OCI-LY3 (cell line): ENCODE measurements around the gene ZNF562.

Experiments
- H2AFZ ChIP-seq: fragments of 200-600, 300-600 bp; shearing (Covaris generic); 2 replicates; pipeline ENCODE4 v1.6.0; 2014; ENCODE audit warnings: antibody characterized with exemption, low read depth, low read length
- H3K27ac ChIP-seq: fragments of 200-600, 300-600 bp; sonication (generic); 2 replicates; pipeline ENCODE4 v1.5.1; 2014; ENCODE audit warnings: mild to moderate bottlenecking, low read length, moderate library complexity, mixed read lengths
- H3K27me3 ChIP-seq: fragments of 200-600, 300-600 bp; sonication (generic); 2 replicates; pipeline ENCODE4 v1.6.1; 2014; ENCODE audit warnings: low read depth, low read length, mixed read lengths
- H3K36me3 ChIP-seq: fragments of 200-600, 300-600 bp; sonication (generic); replicated peaks from 2 replicates; pipeline ENCODE3; 2014; ENCODE audit warnings: low read depth, low read length, mixed read lengths
- H3K4me1 ChIP-seq: fragments of 300-600, 200-600 bp; sonication (generic); 2 replicates; pipeline ENCODE4 v1.6.1; 2014; ENCODE audit warnings: low read length, mixed read lengths
- H3K4me2 ChIP-seq: fragments of 200-600, 300-600 bp; sonication (generic); 2 replicates; pipeline ENCODE4 v1.6.1; 2014; ENCODE audit warnings: low read length, mixed read lengths
- H3K4me3 ChIP-seq: fragments of 300-600, 200-600 bp; sonication (generic); 2 replicates; pipeline ENCODE4 v1.5.1; 2014; ENCODE audit warnings: antibody characterized with exemption, mild to moderate bottlenecking, low read length, moderate library complexity
- H3K79me2 ChIP-seq: fragments of 300-600, 200-600 bp; shearing (Covaris generic); 2 replicates; pipeline ENCODE4 v1.6.1; 2014; ENCODE audit warnings: mild to moderate bottlenecking, low read length, mixed read lengths
- H3K9ac ChIP-seq: fragments of 300-600, 200-600 bp; shearing (Covaris generic); 2 replicates; pipeline ENCODE4 v1.6.0; 2014; ENCODE audit warnings: mild to moderate bottlenecking, low read length, moderate library complexity
- H3K9me3 ChIP-seq: fragments of 200-600, 300-600 bp; shearing (Covaris generic); 2 replicates; pipeline ENCODE4 v1.6.1; 2014; ENCODE audit warnings: low read length, mixed read lengths; ENCODE audit not compliant: insufficient read depth
- H4K20me1 ChIP-seq: fragments of 200-600, 300-600 bp; sonication (generic); 2 replicates; pipeline ENCODE4 v1.6.1; 2016; ENCODE audit warnings: low read length, mixed read lengths; ENCODE audit not compliant: insufficient read depth
- EZH2phosphoT487 ChIP-seq: fragments of 200-600 bp; shearing (Covaris generic); IDR thresholded peaks from 2 replicates; pipeline ENCODE4 v1.6.1; 2018; ENCODE audit warnings: antibody characterized with exemption, mixed run types, low read depth
- TF ChIP-seq, protein P1 (sequence below): fragments of 200-600, 300-600 bp; sonication (generic); IDR thresholded peaks from 2 replicates; pipeline ENCODE4 v1.5.1; 2014; ENCODE audit warnings: antibody characterized with exemption, low read length, low read depth

Gene ZNF562

DNA sequence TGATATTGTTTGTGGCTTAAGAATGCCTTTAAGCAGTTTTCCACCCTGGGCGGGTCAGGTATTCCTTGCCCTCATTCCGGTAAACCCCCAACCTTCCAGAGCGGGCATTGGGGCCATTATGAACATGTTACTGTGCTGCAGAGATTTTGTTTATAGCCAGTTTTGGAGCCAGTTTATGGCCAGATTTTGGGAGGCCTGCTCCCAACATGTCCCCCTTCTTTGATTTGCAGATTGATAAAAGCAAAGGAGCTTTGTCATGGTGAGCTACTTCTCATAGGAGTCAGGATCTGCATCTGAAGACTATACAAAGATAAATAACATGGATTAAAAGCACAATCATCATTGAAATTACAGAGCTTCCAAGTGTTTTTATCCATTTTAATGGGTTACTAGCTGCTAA is 36.9 kb upstream of the ZNF562 start:
- Histone ChIP-seq H3K27me3 (no peaks in the 10 kb centered on the region), H3K4me3 (no peak overlapping the region), H2AFZ (no peak overlapping the region), H3K9ac (no peak overlapping the region), H3K36me3 (no peaks in the 10 kb centered on the region), H4K20me1 (no peaks in the 10 kb centered on the region), H3K27ac (no peak overlapping the region), H3K79me2 (no peaks in the 10 kb centered on the region), H3K4me2 (no peak overlapping the region), H3K4me1 (peaks cover 5% of the 10 kb centered on the region; the same call in 1 of the 2 replicates), H3K9me3 (peaks cover 17% of the 10 kb centered on the region)
- TF ChIP-seq, protein P1, sequence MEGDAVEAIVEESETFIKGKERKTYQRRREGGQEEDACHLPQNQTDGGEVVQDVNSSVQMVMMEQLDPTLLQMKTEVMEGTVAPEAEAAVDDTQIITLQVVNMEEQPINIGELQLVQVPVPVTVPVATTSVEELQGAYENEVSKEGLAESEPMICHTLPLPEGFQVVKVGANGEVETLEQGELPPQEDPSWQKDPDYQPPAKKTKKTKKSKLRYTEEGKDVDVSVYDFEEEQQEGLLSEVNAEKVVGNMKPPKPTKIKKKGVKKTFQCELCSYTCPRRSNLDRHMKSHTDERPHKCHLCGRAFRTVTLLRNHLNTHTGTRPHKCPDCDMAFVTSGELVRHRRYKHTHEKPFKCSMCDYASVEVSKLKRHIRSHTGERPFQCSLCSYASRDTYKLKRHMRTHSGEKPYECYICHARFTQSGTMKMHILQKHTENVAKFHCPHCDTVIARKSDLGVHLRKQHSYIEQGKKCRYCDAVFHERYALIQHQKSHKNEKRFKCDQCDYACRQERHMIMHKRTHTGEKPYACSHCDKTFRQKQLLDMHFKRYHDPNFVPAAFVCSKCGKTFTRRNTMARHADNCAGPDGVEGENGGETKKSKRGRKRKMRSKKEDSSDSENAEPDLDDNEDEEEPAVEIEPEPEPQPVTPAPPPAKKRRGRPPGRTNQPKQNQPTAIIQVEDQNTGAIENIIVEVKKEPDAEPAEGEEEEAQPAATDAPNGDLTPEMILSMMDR: no peak
- no peak for TF ChIP-seq EZH2phosphoT487

DNA sequence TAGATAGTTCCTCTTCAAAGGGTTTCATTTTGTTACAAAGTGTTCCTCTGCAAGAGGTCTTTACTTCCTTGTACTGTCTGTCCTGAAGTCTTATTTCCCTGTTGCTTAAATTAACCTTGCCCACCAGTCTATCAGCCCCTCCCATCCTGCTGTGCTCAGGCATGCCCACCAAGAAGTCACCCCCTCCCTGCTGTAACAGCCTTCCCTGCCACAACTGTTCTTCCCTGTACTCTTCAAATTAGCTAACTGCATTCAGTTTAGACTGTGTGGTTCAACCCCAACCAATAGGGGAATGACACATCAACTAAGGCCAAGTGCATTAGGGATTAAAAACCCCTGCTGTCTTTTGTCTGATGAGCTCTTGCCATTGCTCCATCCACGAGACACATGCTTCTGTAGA is 34.4 kb upstream of the ZNF562 start:
- Histone ChIP-seq H3K27ac (no peak overlapping the region), H3K9ac (no peak overlapping the region), H2AFZ (no peak overlapping the region; the same call in 1 of the 2 replicates), H3K79me2 (no peaks in the 10 kb centered on the region), H3K4me2 (no peak overlapping the region), H3K36me3 (no peaks in the 10 kb centered on the region), H3K27me3 (no peaks in the 10 kb centered on the region), H3K9me3 (peaks cover 17% of the 10 kb centered on the region), H3K4me3 (no peak overlapping the region), H4K20me1 (no peaks in the 10 kb centered on the region), H3K4me1 (peaks cover 5% of the 10 kb centered on the region; the same call in 1 of the 2 replicates)
- TF ChIP-seq EZH2phosphoT487: no peak
- TF ChIP-seq, protein P1: no peak

DNA sequence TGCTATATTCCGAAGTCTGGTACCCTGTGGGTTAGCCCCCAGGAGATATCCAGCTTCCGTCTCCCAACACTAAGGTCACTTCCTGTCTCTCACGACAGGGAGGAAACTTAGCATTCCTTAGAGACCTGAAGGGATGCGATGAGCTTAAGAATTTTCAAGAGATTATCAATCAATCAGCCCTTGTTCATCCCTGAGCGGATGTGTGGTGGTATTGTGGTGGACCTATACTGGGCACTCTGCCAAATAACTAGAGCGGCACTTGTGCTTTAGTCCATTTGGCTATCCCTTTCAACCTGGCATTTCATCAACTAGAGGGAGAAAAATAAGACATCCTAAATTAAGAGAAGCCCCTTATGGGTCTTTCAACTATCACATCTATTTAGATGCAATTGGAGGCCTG is 30.9 kb upstream of the ZNF562 start:
- Histone ChIP-seq H3K27me3 (no peaks in the 10 kb centered on the region), H3K9me3 (peaks cover 12% of the 10 kb centered on the region; the same call in 1 of the 2 replicates), H3K4me2 (no peak overlapping the region), H2AFZ (no peak overlapping the region), H3K27ac (no peak overlapping the region), H3K79me2 (no peaks in the 10 kb centered on the region), H3K4me1 (peaks cover 5% of the 10 kb centered on the region; the same call in 1 of the 2 replicates), H3K36me3 (no peaks in the 10 kb centered on the region), H4K20me1 (no peaks in the 10 kb centered on the region), H3K4me3 (no peak overlapping the region), H3K9ac (no peak overlapping the region)
- TF ChIP-seq EZH2phosphoT487: no peak
- TF ChIP-seq, protein P1: no peak

DNA sequence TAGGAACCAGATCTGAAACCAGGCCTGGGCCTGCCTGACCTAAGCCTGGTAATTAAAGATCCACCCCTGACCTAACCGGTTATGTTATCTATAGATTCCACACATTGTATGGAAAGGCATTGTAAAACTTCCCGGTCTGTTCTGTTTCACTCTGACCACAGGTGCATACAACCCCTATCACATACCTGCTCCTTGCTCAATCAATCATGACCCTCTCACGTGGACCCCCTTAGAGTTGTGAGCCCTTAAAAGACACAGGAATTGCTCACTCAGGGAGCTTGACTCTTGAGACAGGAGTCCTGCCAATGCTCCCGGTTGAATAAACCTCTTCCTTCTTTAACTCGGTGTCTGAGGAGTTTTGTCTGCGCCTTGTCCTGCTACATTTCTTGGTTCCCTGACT is 27.3 kb upstream of the ZNF562 start:
- Histone ChIP-seq H3K79me2 (no peaks in the 10 kb centered on the region), H3K4me3 (no peak overlapping the region), H4K20me1 (no peaks in the 10 kb centered on the region), H3K4me2 (no peak overlapping the region), H3K9me3 (no peaks in the 10 kb centered on the region), H3K36me3 (no peaks in the 10 kb centered on the region), H3K4me1 (no peaks in the 10 kb centered on the region), H3K9ac (no peak overlapping the region), H2AFZ (no peak overlapping the region), H3K27ac (no peak overlapping the region), H3K27me3 (no peaks in the 10 kb centered on the region)
- TF ChIP-seq, protein P1: no peak
- no peak for TF ChIP-seq EZH2phosphoT487
